ENCODE measurements around the gene FHOD3.

DNA sequence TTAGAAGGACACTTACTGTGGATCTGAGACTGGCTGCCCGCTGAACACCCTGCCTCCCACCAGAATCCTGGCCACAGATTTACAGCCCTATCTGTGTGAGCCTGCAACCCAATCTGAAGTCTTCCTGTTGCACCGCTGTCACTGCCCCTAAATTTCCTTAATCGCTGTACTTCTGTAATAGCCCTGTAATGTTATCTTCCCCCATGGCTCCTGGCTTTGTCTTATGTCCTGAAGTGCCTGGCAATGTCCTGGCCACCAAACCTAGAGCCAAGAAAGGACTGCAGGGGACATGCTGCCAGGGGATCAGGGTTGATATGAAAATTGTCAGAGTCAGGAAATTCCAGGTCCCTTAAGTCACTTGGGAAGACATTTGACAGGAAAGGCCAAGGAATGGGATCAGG, 52.7 kb downstream of the FHOD3 start:
- TF ChIP-seq, protein P1, sequence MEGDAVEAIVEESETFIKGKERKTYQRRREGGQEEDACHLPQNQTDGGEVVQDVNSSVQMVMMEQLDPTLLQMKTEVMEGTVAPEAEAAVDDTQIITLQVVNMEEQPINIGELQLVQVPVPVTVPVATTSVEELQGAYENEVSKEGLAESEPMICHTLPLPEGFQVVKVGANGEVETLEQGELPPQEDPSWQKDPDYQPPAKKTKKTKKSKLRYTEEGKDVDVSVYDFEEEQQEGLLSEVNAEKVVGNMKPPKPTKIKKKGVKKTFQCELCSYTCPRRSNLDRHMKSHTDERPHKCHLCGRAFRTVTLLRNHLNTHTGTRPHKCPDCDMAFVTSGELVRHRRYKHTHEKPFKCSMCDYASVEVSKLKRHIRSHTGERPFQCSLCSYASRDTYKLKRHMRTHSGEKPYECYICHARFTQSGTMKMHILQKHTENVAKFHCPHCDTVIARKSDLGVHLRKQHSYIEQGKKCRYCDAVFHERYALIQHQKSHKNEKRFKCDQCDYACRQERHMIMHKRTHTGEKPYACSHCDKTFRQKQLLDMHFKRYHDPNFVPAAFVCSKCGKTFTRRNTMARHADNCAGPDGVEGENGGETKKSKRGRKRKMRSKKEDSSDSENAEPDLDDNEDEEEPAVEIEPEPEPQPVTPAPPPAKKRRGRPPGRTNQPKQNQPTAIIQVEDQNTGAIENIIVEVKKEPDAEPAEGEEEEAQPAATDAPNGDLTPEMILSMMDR (IDR thresholded peaks at IDR 0.05) = no peak
- TF ChIP-seq POLR2AphosphoS5 (IDR thresholded peaks at IDR 0.05; ENCODE audit: low read depth, low read length) = no peak
- TF ChIP-seq, protein P2, sequence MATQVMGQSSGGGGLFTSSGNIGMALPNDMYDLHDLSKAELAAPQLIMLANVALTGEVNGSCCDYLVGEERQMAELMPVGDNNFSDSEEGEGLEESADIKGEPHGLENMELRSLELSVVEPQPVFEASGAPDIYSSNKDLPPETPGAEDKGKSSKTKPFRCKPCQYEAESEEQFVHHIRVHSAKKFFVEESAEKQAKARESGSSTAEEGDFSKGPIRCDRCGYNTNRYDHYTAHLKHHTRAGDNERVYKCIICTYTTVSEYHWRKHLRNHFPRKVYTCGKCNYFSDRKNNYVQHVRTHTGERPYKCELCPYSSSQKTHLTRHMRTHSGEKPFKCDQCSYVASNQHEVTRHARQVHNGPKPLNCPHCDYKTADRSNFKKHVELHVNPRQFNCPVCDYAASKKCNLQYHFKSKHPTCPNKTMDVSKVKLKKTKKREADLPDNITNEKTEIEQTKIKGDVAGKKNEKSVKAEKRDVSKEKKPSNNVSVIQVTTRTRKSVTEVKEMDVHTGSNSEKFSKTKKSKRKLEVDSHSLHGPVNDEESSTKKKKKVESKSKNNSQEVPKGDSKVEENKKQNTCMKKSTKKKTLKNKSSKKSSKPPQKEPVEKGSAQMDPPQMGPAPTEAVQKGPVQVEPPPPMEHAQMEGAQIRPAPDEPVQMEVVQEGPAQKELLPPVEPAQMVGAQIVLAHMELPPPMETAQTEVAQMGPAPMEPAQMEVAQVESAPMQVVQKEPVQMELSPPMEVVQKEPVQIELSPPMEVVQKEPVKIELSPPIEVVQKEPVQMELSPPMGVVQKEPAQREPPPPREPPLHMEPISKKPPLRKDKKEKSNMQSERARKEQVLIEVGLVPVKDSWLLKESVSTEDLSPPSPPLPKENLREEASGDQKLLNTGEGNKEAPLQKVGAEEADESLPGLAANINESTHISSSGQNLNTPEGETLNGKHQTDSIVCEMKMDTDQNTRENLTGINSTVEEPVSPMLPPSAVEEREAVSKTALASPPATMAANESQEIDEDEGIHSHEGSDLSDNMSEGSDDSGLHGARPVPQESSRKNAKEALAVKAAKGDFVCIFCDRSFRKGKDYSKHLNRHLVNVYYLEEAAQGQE (IDR thresholded peaks at IDR 0.05; ENCODE audit: insufficient read depth in 1 of 2, low read depth in 2 of 2, low read length in 1 of 2) = no peak

Measured in Panc1 (cell line).